T-helper 2 cell (primary cell): Measurements from ENCODE around the gene EHMT1.
"Not testable (repeated sequence)": the region's sequence is repeated elsewhere in the genome, so short reads cannot be mapped to it uniquely, and the experiment has no call there.

Source experiments
- DNase-seq, 5 experiments: peaks; one replicate each; pipeline versions ENCODE4 v3.0.0 to v3.0.0-alpha.2; 2012 to 2022

The EHMT1 gene

DNA sequence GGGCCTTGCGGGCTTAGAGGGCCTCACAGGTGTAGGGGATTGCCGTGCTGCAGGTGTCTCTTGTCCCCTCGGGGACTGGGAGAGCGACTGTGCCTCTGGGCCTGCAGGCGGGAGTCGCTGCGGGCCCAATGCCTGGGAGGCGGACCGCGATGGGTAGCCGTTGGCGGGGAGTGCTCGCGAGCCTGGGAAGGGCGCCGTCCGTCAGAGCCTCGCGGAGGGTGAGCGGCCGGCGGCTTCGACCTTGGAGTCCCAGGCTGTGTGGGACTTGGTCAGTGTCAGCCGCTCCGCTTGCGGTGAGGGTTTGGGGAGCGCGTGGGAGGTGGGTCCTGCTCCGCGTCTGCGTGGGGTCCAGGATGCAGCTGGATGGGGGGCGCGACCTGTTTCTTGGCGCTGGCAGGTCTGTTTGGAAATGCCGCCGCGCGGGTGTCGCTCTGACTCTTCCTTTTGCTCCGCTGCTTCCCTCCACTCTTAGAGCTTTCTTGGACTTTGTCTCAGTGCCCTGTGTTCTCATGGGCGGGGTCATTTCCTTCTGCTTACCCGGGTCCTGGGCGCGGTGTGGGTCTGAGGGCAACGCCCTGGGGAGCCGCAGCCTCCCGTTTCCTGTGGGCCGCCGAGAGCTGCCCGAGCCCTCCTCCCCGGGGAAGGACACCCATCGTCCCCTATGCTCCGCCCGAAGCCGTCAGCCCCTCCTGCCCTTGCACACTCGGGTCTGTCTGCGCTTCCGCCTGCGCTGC, 169.9 kb downstream of the EHMT1 start:
- DNase-seq, result no peak

DNA sequence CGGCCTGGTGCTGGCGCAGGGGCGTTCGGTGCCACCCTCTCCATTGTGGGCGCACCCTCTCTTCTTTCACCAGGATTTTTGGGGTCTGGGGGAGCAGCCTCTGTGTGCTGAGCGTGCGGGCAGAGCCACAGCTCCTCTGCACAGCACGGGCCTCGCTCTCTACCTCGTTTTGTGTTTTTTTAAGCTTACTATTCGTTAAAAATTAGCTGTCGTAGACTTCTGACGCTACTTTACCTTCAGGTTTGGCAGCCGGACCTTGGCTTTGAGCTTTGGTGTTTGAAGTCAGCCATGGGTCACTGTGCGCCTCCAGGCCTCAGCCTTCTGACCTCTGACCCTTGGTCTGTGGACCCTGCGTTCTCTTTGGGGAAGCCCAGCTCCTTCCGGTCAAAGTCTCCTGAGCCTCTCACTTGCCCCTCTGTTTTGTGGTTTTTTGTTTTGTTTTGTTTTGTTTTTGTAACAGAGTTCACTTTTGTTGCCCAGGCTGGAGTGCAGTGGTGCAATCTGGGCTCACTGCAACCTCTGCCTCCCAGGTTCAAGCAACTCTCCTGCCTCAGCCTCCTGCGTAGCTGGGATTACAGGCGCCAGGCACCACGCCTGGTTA, 170.6 kb downstream of the EHMT1 start:
- no peak for DNase-seq

DNA sequence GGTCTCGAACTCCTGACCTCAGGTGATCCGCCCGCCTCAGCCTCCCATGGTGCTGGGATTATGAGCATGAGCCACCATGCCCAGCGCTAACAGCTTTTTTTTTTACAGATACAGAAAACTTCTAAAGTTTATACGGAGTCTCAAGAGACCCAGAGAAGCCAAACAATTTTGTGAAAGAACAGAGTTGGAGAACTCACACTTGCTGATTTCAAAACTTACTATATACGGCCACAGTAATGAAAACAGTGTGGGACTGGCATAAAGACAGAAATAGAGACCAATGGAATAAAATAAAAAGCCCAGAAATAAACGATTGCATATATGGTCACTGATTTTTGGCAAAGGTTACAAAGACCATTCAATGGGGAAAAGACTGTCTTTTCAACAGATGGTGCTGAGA, 173.1 kb downstream of the EHMT1 start:
- DNase-seq, result no peak

DNA sequence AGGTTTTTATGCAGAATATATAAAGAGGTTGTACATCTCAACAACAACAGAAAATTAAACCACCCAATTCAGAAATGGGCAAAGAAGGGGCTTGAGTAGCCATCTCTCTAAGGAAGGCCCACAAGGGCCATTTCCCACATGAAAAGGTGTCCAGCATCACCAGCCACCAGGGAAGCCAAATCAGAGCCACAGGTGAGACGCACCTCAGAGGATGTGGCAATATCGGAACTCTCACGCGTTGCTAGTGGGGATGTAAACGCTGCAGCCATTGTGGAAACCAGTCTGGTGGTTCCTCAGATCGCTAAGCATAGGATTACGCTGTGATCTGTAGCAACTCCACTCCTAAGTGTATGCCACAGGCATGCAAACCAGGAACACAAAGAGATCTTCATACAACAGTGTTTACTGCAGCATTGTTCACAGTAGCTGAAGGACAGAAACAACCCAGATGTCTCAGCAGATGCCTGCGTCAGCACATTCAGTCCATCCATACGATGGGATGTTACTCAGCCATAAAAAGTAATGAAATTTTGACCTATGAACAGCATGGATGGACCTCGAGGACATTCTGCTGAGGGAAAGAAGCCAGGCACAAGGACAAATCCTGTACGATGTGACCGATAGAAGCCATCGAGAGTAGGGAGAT, 174.5 kb downstream of the EHMT1 start:
- DNase-seq, result no peak

DNA sequence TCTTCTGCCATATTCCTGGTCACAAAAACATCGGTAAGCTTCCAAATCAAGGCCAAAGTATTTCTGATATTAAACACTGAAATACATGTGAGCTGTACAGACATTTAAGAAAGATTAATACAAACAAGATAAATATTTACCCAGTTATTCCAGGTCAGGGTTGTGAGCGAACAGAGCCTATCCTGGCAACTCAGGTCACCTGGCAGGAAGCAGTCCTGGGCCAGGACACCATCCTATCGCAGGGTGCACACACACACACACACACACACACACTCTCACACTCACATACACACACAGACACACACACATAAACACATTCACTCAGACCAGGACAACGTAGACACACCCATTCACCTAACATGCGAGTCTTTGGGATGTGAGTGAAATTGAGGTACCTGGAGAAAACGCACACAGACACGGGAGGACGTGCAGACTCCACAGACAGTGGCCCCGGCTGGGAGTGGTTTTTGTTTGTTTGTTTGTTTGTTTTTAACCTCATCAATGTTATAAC, 176.4 kb downstream of the EHMT1 start:
- DNase-seq, result no peak

DNA sequence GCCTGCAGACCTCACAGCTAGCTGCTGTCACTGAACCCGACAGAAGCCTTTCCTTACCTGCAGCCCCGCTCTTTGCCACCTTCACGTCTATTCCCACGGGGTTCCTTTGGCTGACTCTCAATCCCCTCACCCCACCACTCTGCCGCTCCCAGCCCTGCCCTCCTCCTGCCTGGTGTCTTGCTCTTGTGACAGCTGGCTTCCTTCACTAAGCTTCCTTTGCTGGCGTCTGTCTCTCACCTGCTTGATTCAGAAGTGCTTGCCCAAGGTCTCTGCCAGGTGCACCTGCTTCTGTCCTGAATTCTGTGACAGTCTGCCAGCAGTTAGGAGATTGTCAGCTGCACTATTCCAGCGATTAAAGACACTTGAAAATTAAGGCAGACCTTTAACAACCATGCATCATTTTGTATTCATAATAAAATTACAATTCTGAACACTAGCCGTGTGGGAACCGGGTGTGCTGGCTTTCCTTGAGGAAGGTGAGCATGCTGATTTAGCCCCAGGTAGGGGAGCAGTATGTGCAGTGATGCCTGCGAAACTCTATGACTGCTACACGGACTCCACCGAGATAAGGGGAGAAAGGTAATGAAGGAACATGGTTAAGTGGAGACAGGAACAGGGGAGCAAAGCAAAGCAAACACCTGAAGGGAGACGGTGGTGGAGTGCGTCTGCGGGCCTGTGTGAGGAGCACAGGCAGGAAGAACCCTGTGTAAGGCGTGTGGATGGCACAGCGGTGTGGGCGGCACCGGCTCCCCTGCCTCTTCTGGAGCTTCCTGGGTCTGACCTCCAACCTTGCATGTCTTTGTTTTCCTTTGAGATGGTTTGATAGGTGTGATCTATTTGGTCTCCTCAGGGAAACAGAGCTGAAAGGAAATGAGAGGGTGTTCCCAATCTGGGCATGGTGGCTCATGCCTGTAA, 178.7 kb downstream of the EHMT1 start:
- DNase-seq, result no peak

DNA sequence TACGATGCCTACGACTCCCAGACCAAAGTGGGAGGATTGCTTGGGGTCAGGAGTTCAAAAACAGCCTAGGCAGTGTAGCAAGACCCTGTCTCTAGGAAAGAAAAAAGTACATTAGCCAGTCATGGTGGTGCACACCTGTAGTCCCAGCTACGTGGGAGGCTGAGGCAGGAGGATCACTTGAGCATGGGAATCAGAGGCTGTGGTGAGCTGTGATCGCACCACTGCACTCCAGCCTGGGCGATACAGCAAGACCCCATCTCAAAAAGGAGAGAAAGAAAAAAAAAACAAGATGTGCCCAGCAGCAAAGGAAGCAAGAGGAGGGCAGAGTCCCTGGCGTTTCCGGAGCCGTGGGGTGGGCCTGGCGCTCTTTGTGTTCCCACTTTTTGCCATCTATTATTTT, 179.3 kb downstream of the EHMT1 start:
- DNase-seq, result no peak

DNA sequence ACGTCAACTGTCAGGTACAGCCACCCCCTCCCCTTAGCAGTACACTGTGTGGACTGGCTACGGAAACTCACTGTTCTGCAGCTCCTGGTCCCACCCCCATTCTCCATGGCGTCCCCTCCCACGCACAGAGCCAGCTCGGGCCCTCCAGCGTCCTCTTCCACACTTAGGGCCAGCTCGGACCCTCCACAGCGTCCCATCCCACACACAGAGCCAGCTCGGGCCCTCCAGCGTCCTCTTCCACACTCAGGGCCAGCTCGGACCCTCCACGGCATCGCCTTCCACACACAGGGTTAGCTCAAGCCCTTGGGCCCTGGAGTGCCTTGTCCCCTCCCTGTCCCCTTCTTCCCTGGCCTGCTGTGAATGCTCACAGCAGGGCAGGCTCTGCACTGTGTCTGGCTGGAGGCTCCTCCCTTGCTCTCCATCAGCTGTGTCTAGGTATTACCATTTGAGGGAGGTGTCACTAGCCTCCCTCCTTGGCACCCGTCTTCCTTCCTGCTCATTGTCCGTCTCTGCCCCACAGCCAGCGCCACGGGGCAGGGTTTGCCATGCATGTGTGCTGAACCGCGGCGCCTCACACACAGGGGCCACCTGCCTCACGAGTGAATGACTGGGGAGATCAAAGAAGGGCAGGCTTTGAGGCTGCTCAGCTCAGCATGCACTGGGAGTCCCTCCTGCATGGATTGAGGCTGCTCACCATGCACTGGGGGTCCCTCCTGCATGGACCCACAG, 180.3 kb downstream of the EHMT1 start:
- DNase-seq, result no peak

DNA sequence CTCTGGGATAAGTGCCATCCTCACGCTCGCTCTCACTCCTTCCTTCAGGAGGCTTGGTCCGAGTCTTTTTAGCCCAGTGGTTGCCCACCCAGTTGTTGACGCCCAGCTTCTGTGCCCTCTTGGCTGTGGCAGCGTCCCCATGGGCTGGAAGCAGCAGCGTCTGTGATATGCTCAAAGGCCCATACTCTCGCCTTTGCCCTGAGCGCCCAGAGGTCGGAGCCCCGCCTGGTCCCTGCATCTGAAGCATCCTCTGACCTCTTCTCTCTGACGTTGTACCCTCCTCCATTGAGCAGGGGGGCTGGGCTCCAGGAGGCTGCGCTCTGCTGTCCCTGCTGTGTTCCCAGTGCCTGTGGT, 180.8 kb downstream of the EHMT1 start:
- no peak for DNase-seq

DNA sequence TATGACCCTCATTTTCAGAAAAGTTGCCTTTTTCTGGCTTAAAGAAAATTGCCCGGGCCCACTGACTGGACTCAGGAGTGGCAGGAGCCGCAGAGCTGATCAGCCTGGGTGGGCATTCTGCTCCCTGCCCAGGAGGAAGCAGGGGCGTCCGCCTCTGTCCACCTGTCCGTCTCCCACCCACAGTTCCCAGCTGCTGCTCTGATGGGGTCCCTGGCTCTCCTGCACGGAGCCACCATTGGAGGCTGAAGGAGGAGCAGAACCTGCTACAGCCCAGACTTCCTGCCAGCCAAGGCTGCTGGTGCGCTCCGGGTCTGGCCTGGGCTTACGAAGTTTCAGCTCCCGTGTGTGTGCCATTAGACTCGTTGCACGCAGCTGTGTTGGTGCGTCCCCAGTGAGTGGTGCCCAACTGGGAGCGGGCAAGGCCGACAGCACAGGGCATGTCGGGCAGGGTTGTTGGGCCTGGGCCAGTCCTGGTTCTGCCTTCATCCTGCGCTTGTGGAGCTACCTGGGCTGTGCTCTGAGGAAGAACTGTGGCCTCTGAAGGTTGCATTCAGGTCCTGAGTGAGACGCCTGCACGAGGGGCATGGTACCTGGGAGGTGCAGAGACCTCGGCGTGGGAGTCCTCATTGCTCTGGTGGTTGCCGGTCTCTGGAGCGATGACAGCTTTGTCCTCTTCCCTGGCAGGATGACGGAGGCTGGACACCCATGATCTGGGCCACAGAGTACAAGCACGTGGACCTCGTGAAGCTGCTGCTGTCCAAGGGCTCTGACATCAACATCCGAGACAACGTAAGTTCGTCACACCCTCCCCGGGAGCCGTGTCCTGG, 181.6 kb downstream of the EHMT1 start:
- no peak for DNase-seq

DNA sequence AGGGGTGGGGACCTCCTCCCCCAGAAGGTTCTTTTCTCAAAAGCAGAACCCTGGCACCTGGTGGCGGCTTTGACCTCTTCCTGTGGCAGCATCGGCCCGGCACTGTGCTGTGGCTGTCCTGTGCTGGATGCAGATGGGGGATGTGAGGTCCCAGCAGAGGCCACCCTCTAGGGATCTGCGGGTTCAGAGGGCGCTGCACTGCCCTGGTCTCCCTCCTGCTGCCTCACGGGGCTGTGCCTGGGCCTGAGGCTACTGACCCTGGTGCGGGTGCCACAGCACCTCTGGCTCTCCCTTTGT, 182.2 kb downstream of the EHMT1 start:
- DNase-seq, result no peak

DNA sequence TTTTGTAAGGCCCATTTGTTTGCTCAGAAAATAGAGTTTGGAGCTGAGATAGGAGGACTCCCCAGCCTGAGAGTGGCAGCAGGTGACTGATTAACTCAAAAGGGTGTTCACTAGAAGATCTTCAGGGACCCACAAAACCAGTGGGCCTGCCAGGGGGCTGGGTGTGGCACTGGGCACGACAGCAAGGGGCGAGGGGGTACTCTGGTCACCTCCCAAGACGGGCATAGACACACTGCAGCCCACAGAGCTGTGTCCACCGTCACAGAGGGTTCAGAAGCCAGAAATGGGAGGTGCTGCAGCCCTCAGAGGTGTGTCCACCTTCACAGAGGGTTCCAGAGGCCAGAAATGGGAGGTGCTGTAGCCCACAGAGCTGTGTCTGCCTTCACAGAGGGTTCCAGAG, 183.2 kb downstream of the EHMT1 start:
- DNase-seq, result no peak

DNA sequence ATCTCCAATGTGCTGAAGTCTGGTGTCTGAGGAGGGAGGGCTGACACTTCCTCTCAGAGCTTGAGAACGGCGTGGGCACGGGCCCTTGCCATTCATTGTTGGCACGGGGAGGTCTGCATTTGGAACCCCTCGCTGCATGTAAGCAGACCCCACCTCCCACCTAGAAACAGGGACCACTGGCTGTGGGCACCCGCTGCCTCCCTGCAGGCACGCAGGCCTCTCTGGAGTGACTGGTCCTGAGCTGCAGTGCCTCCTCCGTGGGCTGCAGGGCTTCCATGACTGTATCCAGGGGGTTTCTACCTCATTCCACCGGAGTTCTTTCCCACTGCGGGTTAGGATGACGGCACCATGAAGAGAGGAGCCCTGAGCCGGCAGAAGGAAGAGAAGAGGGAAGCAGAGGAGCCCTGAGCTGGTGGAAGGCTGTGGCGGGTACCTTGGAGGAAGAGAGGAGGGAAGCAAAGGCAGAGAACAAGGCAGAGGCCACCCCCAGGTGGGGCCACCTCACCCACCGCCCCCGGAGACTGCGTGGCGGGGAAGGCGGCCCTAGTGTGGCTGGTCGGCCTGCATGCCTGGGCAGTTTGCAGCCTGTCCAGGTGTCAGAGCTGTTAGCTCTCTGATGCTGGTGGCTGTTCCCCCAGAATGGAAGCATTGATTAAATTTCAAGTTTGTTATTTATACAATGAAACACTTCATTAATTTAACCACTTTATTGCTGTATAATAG, 183.9 kb downstream of the EHMT1 start:
- DNase-seq, result no peak

DNA sequence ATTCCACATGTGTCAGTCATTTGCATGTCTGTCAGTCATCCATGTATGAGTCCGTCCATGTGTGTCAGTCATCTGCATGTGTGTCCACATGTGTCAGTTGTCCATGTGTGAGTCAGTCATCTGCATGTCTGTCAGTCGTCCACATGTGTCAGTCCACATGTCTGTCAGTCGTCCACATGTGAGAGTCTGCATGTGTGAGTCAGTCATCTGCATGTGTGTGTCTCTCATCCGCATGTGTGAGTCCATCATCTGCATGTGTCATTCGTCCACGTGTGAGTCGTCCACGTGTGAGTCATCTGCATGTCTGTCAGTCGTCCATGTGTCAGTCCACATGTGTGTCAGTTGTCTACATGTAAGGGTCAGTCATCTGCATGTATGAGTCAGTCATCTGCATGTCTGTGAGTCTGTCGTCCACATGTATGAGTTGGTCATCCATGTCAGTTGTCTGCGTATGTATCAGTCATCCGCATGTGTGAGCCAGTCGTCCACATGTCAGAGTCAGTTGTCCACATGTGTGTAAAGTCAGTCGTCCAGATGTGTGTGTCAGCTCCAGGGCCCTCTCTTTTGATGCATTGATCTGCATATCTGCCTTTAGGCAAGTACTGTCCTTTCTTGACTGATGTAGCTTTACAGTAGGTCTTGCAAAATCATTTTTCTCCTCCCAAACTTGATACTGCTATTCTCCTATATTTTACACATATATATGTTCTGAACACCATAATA, 186.3 kb downstream of the EHMT1 start:
- no peak for DNase-seq

DNA sequence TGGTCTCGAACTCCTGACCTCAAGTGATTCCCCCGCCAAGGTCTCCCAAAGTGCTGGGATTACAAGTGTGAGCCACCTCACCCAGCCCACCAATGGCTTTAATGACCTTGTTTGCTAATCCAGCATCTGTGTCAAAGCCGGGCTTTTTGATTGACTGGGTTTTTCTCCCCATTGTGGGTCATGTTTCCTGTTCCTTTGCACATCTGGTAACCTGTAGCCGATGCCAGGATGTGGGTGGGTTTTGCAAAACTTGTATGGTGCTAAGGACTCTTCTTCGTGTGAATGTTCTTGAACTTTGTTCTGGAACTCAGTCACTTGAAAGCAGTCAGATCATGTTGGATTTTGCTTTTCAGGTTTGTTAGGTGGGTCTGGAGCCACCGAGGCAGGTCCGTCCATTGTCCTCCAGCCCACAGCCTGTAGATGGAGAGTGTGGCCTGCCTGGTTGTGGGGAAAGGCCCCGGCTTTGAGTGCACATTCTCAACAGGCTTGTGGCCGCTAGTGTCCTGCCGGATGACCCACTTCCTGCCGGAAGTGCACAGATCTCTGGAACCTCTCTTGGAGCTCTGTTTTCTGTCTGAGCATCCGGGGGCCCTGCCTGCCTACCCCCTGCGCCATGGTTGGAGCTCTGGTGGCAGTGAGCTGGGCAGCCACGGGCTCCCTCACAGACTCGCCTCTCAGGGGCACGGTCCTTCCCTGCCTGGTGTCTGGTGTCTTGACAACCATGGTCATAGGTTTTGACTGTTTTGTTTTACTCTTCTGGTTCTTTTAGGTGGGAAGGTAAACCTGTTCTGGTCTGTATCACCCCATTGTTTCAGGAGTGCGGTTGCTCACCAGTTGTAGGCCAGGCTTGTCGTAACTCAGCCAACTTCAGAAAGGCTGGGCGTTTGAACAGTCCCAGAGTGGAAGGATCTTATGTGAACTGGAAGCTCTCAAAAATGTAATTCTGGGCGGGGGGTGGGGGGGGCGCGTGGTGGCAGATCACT, 189.2 kb downstream of the EHMT1 start:
- peak in 2 of 5 experiments; percentile 18 to 65 for DNase-seq

DNA sequence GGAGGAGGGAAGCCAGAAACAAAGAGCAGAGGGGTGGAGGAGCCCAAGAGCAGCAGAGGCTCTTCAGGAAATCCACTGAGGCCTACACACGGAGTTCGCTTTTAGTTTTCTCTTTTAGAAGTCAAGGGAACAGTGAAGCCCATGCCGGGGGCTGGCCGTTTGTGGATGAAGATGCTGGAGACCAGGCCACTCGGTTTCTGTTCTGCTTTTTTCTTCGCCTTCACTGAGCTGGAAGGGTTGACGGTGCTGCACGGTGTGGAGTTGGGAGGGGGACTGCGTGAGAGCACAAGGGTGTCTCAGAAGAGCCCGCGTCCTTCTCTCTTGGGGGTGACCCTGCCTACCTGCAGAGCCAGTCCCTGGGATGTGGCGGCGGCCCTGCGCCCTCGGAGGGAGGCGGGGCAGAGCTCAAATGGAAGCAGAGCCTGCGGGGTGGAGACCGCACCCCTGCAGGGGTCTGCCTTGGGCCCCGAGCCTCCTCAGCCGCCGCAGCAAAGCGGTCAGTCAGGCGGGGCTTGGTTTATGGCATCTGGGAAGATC, 190.3 kb downstream of the EHMT1 start:
- no peak for DNase-seq

DNA sequence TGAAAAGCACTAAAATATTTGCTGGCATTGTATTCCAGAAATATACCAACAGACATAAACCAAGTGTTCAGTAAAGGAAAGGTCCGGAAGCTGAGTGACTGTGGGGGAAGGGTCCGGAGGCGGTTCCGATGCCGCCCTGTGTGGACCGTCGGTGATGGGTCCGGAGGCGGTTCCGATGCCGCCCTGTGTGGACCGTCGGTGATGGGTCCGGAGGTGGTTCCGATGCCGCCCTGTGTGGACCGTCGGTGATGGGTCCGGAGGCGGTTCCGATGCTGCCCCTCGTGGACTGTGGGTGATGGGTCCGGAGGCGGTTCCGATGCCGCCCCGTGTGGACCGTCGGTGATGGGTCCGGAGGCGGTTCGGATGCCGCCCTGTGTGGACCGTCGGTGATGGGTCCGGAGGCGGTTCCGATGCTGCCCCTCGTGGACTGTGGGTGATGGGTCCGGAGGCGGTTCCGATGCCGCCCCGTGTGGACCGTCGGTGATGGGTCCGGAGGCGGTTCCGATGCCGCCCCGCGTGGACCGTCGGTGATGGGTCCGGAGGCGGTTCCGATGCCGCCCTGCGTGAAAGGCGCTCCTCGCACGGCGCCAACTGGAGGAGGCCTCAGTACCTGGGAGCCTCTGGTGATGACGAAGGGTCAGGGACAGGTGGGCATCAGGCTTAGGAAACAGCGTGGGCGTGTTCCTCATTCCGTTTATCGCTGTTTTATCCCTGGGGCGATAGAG, 191.1 kb downstream of the EHMT1 start:
- DNase-seq, result not testable (repeated sequence)
